H1 (cell line): ENCODE data around the gene PALM3. TPM values are rescaled to one million over a fixed set of nuclear protein-coding genes. Genes with fewer than 3 reads are reported as not detected.

ENCODE experiments used
- POU5F1 ChIP-seq: IDR thresholded peaks from 2 replicates; pipeline ENCODE4 v1.6.1; 2011; ENCODE audit warnings: low read depth, mild to moderate bottlenecking, low read length, moderate library complexity
- polyA plus RNA-seq, 7 experiments: library from polyadenylated mRNA; depleted of rRNA in 3 of 7; stranded (reverse) in 5 of 7; unstranded in 2 of 7; fragments of >200 nt in 5 of 7; fragments of 200-250 nt in 2 of 7; gene quantifications; 1 replicate in 5 of 7; 2 replicates in 1 of 7; 4 replicates in 1 of 7; pipeline versions ENCODE4 v1.2.1 to v1.2.3, GENCODE V29; 2011 to 2013; ENCODE audit warnings: missing spikeins in 2 of 7, mixed read lengths in 2 of 7
- total RNA-seq: library from RNA; stranded (reverse); fragmentation: NEBNext Ultra II Directional; extraction: Animal tissue kit (Norgen Biotek cat#: 25700); gene quantifications from 2 replicates; pipeline ENCODE4 v1.2.1, GENCODE V29; 2021

Gene PALM3
- total and polyA plus RNA-seq, 2 of the 8 experiments (the other 6 are each of a cell fraction or from before 2014, with no cell fraction given), result 5.8 to 31.3 TPM

GRCh38 chr19:14096272-14096992 lies 34.6 kb upstream of the PALM3 start (continued):
- TF ChIP-seq POU5F1, result no peak
